Iris pigment epithelial cell (primary cell): ENCODE measurements around the gene HELT.
A peak's percentile ranks its signal among the peaks of the same experiment; 100 is the strongest.
"Not testable (repeated sequence)": the region's sequence is repeated elsewhere in the genome, so short reads cannot be mapped to it uniquely, and the experiment has no call there.

ENCODE experiments used
- DNase-seq: peaks from one replicate; pipeline ENCODE4 v3.0.0-alpha.2; 2011; ENCODE audit warnings: low read depth

The HELT gene, protein sequence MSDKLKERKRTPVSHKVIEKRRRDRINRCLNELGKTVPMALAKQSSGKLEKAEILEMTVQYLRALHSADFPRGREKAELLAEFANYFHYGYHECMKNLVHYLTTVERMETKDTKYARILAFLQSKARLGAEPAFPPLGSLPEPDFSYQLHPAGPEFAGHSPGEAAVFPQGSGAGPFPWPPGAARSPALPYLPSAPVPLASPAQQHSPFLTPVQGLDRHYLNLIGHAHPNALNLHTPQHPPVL

DNA sequence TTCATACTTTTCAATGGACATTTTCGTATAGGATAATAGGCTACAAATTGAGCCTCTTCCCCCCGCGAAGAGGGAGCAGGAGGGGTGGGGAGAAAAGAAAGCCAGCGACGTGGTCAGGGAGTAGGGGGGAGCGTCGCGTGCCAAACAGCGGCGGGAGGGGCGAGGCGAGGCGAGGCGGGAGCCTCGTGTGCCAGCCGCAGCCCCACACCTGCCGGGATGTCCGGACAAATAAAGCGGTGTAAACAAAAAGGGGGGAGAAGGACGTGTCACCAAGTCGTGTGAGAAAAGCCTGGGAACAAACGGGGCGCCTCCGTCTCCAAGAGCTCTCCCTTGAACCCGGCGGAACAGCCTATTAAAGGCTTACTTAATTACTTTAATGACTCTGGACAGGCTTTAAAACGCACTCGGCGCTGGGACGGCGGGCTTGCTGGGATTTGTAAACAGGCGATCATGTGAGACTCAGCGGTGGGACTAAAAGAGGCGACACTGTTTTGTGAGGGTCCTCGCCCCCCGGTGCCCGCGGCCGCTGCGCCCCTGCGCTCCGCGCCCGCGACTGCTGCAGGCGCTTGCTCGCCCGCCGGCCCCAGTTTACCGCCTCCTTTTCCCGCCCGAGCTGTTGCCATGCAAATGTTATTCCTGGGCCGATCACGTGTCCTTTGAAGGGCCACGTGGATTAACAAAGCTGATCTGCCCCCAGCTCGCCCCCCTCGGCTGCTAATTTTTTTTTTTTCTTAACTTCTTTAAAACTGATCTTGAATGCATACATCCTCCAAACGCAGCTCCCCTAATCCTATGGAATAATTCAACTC lies at the start of gene HELT:
TSS of gene HELT (plus strand) at position 527 of the 809 bp plus-strand sequence. CDS start 439 bp downstream, outside the sequence.
- peak; percentile 3 for DNase-seq

GRCh38 chr4:184968784-184969201 lies 49.5 kb upstream of the HELT start:
- DNase-seq, result no peak

DNA sequence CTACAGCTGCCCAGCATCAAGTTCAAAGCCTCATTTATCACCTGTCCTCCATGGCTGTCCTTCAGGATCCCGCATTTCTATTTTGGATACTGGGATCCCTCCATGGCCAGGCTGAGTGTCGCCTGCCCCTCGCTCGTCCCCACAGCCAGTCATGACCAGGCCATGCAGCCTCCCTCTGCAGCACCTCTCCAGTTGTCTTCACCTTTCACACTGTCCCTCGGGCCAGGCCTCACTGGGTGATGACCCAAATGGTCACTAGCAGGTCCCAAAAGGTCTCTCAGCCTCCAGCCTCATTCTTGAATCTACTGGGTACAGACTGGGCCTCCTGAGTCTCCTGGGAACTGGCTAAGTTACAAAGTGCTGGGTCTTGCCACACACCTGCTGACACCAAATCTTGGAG lies 48.7 kb upstream of the HELT start:
- no peak for DNase-seq

DNA sequence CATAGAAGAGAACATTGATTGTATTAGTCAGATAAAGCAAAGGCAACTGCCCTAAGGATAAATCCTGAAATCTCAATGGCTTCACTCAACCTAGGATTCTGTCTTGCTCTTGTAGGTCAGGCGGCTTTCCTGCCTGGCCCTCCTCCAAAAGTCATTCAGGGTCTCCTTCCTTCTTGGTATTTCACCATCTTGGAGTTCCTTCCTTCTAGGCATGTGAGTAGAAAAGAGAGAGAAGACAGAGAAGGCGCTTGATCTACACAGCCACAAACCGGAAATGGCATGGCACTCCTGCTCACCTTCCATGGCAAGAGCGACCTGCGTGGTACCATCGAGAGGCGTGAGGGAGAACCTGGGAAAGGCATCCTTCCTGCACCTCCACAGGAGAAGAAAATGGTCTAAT lies 45.3 kb upstream of the HELT start:
- no peak for DNase-seq

- DNase-seq, result not testable (repeated sequence)
Observed at GRCh38 chr4:184976348-184976747, 41.9 kb upstream of the HELT start.

DNA sequence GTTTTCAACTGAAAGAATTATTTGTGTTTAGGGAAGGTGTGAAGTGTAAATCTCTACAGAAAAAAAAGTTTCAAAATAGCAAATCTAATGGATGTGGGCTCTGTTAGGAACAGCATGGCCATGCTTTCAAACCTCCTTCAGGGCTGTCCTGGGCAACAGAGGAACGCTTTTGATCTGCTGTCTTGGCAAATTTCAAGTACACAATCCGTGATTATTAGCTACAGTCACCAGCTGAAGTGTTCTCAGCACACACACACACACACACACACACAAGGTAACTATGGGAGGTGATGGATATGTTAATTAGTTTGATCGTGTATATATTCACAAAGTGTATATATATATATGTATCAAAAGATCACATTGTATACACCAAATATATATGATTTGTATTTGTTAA lies 40.5 kb upstream of the HELT start:
- no peak for DNase-seq

- peak; percentile 10 for DNase-seq
Observed at GRCh38 chr4:184978211-184978610, 40.1 kb upstream of the HELT start.

- no peak for DNase-seq
Observed at GRCh38 chr4:184979461-184980124, 38.7 kb upstream of the HELT start.

GRCh38 chr4:184980261-184980660 lies 38.0 kb upstream of the HELT start:
- no peak for DNase-seq

DNA sequence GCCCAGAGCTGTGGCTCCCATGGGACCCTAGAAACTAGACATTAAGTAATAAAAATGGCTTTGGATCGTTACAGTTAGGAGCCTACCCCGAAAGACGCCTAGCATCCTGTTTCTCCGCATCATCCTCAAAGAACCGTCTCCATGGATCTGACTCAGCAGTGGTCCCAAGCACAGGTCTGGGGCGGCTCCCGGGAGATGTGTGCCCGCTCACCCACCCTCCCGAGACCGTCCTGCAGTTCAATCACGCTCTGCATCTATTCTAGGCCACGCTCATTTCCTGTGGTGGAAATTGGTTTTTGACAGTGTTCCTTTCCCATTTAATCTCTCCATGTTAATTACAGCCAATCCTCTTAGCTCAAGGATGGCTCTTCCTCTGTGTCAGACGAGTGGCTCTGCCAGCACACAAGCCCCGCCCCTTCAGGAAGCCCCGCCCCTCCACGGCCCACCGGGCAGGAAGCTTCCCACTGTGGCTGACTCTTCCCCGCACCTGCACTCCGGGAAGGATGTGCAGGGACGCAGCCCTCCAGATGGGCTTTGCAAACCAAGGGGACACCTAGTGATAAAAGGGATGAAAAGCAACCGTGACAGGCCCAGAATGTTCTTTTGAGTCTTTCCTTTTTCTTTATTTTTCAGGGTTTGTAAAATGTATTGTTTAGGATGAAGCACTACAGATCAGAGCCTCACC lies 34.5 kb upstream of the HELT start:
- peak; percentile 54 for DNase-seq

DNA sequence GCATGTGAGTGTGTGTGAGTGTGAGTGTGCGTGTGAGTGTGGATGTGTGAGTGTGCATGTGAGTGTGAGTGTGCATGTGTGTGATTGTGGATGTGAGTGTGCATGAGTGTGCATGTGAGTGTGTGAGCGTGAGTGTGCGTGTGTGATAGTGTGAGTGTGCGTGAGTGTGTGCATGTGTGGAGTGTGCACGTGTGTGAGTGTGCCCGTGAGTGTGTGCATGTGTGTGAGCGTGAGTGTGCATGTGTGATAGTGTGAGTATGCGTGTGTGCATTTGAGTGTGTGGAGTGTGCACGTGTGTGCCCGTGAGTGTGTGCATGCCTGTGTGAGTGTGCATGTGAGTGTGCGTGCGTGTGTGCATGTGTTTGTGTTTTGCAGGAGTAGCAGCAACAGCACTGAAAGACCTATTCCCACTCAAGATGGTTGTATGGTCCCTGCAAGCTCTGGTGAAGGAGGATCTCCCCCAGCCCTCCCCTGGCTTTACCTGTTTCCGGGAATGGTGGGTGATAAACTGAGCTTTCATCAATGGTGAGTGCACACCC lies 30.7 kb upstream of the HELT start:
- DNase-seq, result no peak

DNA sequence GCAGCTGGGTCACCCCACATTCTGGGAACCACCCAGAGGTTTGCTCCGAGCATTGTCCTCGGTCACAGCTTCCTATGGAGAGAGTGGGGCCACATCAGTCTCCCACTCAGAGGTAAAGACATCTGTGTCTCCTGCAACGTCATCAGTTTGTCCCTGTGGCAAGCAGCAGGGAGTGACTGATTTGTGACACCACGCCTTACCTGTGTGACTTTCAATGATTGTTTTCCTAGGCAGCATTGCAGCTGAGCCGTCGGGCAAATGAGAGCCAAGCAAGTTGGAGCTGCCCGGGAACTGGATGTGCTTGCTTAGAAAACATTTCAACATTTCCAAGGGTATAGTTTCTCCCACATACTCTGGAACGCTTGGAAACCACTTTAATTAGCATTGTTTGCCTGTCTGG lies 29.7 kb upstream of the HELT start:
- DNase-seq, result no peak

- DNase-seq, result not testable (repeated sequence)
Observed at GRCh38 chr4:184989283-184989682, 29.0 kb upstream of the HELT start.

DNA sequence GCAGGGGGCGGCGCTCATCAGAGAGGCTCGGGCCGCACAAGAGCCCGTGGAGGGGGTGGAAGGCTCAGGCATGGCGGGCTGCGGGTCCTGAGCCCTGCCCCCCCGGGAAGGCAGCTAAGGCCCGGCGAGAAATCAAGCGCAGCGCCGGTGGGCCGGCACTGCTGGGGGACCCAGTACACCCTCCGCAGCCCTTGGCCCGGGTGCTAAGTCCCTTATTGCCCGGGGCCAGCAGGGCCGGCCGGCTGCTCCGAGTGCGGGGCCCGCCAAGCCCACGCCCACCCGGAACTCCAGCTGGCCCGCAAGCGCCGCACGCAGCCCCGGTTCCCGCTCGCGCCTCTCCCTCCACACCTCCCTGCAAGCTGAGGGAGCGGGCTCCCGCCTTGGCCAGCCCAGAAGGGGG lies 28.2 kb upstream of the HELT start:
- DNase-seq, result not testable (repeated sequence)

GRCh38 chr4:184991860-184992259 lies 26.4 kb upstream of the HELT start:
- DNase-seq, result no peak

DNA sequence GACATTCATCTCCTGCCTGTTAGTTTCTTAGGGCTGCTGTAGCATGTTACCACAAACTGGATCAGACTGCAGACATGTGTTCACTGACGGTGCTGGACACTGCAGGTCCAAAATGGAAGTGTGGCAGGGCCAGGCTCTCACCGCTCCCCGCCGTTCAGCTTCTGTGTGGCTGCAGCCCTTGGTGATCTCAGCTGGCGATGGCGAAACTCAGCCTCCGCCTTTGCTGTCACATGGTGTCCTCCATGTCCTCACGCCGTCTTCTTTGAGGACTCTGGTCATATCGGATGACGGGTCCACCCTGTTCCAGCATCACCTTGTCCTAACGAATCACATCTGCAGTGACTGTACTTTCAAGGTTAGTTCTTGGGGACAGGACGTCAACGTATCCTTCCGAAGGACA lies 25.9 kb upstream of the HELT start:
- no peak for DNase-seq

DNA sequence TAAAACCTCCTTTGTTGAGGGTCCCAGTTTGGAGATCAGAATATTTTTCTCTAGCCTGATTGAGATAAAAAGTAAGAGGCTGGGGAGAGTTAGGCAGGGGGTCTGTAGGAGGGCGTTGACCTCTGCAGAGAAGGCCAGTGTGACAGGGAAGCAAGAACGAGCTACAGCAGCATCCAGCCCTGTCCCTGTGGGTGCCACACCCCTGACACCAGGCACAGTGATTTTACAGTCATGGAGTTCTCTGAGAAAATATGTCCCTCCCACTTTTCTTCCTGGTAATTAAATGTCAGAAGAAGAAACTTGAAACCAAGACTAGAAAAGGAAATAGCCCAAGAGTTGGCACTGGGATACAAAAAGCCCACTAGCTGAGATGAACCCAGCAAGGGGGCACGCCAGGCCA lies 25.0 kb upstream of the HELT start:
- DNase-seq, result no peak

DNA sequence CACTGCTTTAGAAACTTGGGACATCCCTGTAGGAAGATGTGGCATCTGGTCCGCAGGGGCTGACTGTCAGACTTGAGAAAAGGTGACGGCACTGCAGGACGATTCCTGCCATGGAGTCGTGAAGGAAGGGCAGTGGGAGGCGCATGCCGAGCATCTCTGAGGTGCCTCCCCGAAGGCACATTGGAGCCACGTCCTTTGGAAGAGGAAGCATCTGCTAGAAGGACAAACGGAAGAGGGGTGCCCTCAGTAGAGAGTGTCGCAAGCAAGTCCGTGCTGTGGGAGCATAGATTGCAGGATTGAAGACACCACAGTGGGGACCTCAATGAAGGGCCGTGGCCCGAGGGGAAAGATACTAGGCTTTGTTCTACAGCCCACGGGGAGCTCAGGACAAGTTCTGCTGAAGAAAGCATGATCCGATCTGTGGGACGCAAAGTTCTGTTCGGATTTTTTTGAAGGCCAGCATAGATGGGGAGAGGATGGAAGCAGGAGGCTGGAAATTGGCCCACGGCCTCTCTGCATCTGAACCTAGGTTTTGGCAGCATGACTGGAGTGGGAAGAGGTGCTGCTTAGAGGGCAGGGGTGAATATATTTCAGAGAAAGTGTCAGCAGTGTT lies 24.2 kb upstream of the HELT start:
- DNase-seq, result no peak

GRCh38 chr4:184994623-184995010 lies 23.7 kb upstream of the HELT start:
- DNase-seq, result no peak

DNA sequence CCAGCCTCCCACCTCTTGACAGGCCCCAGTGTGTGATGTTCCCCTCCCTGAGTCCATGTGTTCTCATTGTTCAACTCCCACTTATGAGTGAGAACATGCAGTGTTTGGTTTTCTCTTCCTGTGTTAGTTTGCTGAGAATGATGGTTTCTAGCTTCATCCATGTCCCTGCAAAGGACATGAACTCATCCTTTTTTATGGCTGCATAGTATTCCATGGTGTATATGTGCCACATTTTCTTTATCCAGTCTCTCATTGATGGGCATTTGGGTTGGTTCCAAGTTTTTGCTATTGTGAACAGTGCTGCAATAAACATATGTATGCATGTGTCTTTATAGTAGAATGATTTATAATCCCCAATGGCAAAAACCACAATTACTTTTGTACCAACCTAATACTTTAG lies 20.6 kb upstream of the HELT start:
- not testable (repeated sequence) for DNase-seq

DNA sequence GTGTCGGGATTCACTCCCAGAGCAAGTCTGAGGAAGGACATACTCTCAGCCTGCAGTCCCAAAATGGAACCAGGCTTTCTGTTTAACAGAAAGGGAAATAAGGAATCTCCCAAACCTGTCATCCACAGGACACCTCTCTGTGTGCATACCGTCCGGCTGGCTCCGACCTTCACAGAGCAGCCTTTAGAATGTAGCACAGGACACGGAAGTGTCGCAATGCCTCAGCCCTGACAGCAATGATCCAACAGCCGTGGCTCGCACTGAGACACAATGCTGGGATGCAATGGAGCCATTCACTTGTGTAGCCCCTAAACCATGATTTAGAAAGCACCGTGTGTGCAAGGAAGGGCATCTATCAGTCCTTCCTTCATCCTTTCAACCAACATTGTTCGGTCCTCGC lies 15.5 kb upstream of the HELT start:
- DNase-seq, result no peak
